ENCODE measurements around the gene CDH4. TPM values are rescaled to one million over a fixed set of nuclear protein-coding genes. Genes with fewer than 3 reads are reported as not detected.

The CDH4 gene
- total RNA-seq, 1 donor from 2014 or later = 8.9 TPM

- no peaks in the 10 kb centered on the region for H3K27me3 Mint-ChIP-seq (ENCODE audit: low read depth)
- no peak overlapping the region for H3K27ac Mint-ChIP-seq (ENCODE audit: unreplicated experiment)
- peaks cover 7% of the 10 kb centered on the region for H3K36me3 Mint-ChIP-seq (ENCODE audit: low read depth)
- no peak for DNase-seq (ENCODE audit: low read depth, low spot score)
- no peak for TF ChIP-seq CTCF (conservative IDR thresholded peaks at IDR 0.05)
- peaks cover 19% of the 10 kb centered on the region for H3K9me3 Mint-ChIP-seq
- peaks cover 8% of the 10 kb centered on the region for H3K4me1 Mint-ChIP-seq
- H3K4me3 Mint-ChIP-seq = no peak overlapping the region
These were observed 635.6 kb downstream of the CDH4 start for GRCh38 chr20:61887596-61888093.

GRCh38 chr20:61888101-61888865 is 636.2 kb downstream of the CDH4 start:
- Mint-ChIP-seq H3K27me3 (ENCODE audit: low read depth) (no peaks in the 10 kb centered on the region), H3K27ac (ENCODE audit: unreplicated experiment) (no peak overlapping the region), H3K4me1 (peaks cover 8% of the 10 kb centered on the region), H3K36me3 (ENCODE audit: low read depth) (peaks cover 7% of the 10 kb centered on the region), H3K9me3 (peaks cover 19% of the 10 kb centered on the region), H3K4me3 (no peak overlapping the region)
- TF ChIP-seq CTCF (conservative IDR thresholded peaks at IDR 0.05) = no peak
- no peak for DNase-seq (ENCODE audit: low read depth, low spot score)

GRCh38 chr20:61889659-61890058 is 637.6 kb downstream of the CDH4 start:
- Mint-ChIP-seq H3K4me1 (peaks cover 8% of the 10 kb centered on the region), H3K9me3 (peaks cover 19% of the 10 kb centered on the region), H3K27ac (ENCODE audit: unreplicated experiment) (peak overlapping the region; percentile 53), H3K4me3 (no peak overlapping the region), H3K27me3 (ENCODE audit: low read depth) (peaks cover 3% of the 10 kb centered on the region), H3K36me3 (ENCODE audit: low read depth) (peaks cover 7% of the 10 kb centered on the region)
- TF ChIP-seq CTCF (conservative IDR thresholded peaks at IDR 0.05) = no peak
- no peak for DNase-seq (ENCODE audit: low read depth, low spot score)

GRCh38 chr20:61890210-61890609 is 638.1 kb downstream of the CDH4 start:
- Mint-ChIP-seq H3K4me3 (no peak overlapping the region), H3K36me3 (ENCODE audit: low read depth) (peaks cover 7% of the 10 kb centered on the region), H3K27me3 (ENCODE audit: low read depth) (peaks cover 3% of the 10 kb centered on the region), H3K4me1 (peaks cover 8% of the 10 kb centered on the region), H3K27ac (ENCODE audit: unreplicated experiment) (no peak overlapping the region), H3K9me3 (peaks cover 19% of the 10 kb centered on the region)
- DNase-seq (ENCODE audit: low read depth, low spot score) = no peak
- no peak for TF ChIP-seq CTCF (conservative IDR thresholded peaks at IDR 0.05)

- peaks cover 19% of the 10 kb centered on the region for H3K9me3 Mint-ChIP-seq
- no peak overlapping the region for H3K4me3 Mint-ChIP-seq
- H3K36me3 Mint-ChIP-seq (ENCODE audit: low read depth) = peaks cover 7% of the 10 kb centered on the region
- H3K27ac Mint-ChIP-seq (ENCODE audit: unreplicated experiment) = no peak overlapping the region
- H3K4me1 Mint-ChIP-seq = peaks cover 8% of the 10 kb centered on the region
- TF ChIP-seq CTCF (conservative IDR thresholded peaks at IDR 0.05) = no peak
- DNase-seq (ENCODE audit: low read depth, low spot score) = no peak
- H3K27me3 Mint-ChIP-seq (ENCODE audit: low read depth) = peaks cover 3% of the 10 kb centered on the region
These were observed 639.4 kb downstream of the CDH4 start for GRCh38 chr20:61891476-61891875.

Measured in neural crest cell (in vitro differentiated cells).